Astrocyte (in vitro differentiated cells and primary cell): ENCODE results near the gene OTOF. TPM values are rescaled to one million over a fixed set of nuclear protein-coding genes. Genes with fewer than 3 reads are reported as not detected.

ENCODE experiments used
- DNase-seq: peaks from one replicate; pipeline ENCODE4 v3.0.0-alpha.2; 2010; ENCODE audit warnings: low read depth
- FAIRE-seq: peaks from 2 replicates; lab custom pipeline; 2011; peaks lifted over from hg19 to GRCh38; lab: Jason Lieb, UNC
- H2AFZ ChIP-seq: 2 replicates; pipeline ENCODE4 v1.6.0; 2012; ENCODE audit warnings: low read depth, low read length, inconsistent platforms
- H3K27ac ChIP-seq: 2 replicates; pipeline ENCODE4 v1.5.1; 2011; ENCODE audit warnings: low read depth, low read length, inconsistent platforms
- H3K27me3 ChIP-seq: 2 replicates; pipeline ENCODE4 v1.6.0; 2011; ENCODE audit warnings: low read length, inconsistent platforms; ENCODE audit not compliant: insufficient read depth
- H3K36me3 ChIP-seq: 2 replicates; pipeline ENCODE4 v1.5.1; 2011; ENCODE audit warnings: low read length, inconsistent platforms; ENCODE audit not compliant: insufficient read depth
- H3K4me1 ChIP-seq: 2 replicates; pipeline ENCODE4 v1.5.1; 2011; ENCODE audit warnings: low read length, inconsistent platforms; ENCODE audit not compliant: insufficient read depth
- H3K4me2 ChIP-seq: 2 replicates; pipeline ENCODE4 v1.6.0; 2012; ENCODE audit warnings: low read length, inconsistent platforms
- H3K4me3 ChIP-seq: 2 replicates; pipeline ENCODE4 v1.5.1; 2011; ENCODE audit warnings: low read depth, mild to moderate bottlenecking, low read length, inconsistent platforms; ENCODE audit not compliant: insufficient read depth
- H3K79me2 ChIP-seq: 2 replicates; pipeline ENCODE4 v1.6.0; 2012; ENCODE audit warnings: mild to moderate bottlenecking, low read length, inconsistent platforms; ENCODE audit not compliant: insufficient read depth
- H3K9ac ChIP-seq: 2 replicates; pipeline ENCODE4 v1.6.0; 2012; ENCODE audit warnings: mild to moderate bottlenecking, low read length, inconsistent platforms
- H3K9me3 ChIP-seq: 2 replicates; pipeline ENCODE4 v1.5.1; 2012; ENCODE audit warnings: low read depth, mild to moderate bottlenecking, low read length, inconsistent platforms; ENCODE audit not compliant: insufficient read depth
- H4K20me1 ChIP-seq: 2 replicates; pipeline ENCODE4 v1.6.0; 2012; ENCODE audit warnings: low read length, inconsistent platforms; ENCODE audit not compliant: insufficient read depth
- H3K27ac Mint-ChIP-seq: one replicate; pipeline ENCODE4 v1.8.0; 2021; ENCODE audit warnings: mild to moderate bottlenecking, mixed read lengths; ENCODE audit not compliant: unreplicated experiment
- H3K27me3 Mint-ChIP-seq: one replicate; pipeline ENCODE4 v1.8.0; 2021; ENCODE audit warnings: low read depth, mixed read lengths; ENCODE audit not compliant: unreplicated experiment
- H3K36me3 Mint-ChIP-seq: one replicate; pipeline ENCODE4 v1.8.0; 2021; ENCODE audit warnings: low read depth, mixed read lengths; ENCODE audit not compliant: unreplicated experiment
- H3K4me1 Mint-ChIP-seq: one replicate; pipeline ENCODE4 v1.8.0; 2021; ENCODE audit warnings: low read depth, mixed read lengths; ENCODE audit not compliant: unreplicated experiment
- H3K4me3 Mint-ChIP-seq: one replicate; pipeline ENCODE4 v1.8.0; 2021; ENCODE audit warnings: mild to moderate bottlenecking, moderate library complexity, mixed read lengths; ENCODE audit not compliant: unreplicated experiment
- H3K9me3 Mint-ChIP-seq: one replicate; pipeline ENCODE4 v1.8.0; 2021; ENCODE audit warnings: mild to moderate bottlenecking, mixed read lengths; ENCODE audit not compliant: unreplicated experiment
- EZH2 ChIP-seq: IDR thresholded peaks from 2 replicates; pipeline ENCODE4 v1.6.1; 2012; ENCODE audit warnings: mild to moderate bottlenecking, low read length, inconsistent platforms; ENCODE audit not compliant: insufficient read depth
- total RNA-seq: library from RNA; stranded (reverse); gene quantifications from 2 replicates; pipeline ENCODE4 v1.2.1, GENCODE V29; 2021
- TF ChIP-seq, protein P1 (sequence below): IDR thresholded peaks from 2 replicates; pipeline ENCODE4 v1.5.1; 2011; ENCODE audit warnings: low read depth, mild to moderate bottlenecking, inconsistent platforms, low read length, moderate library complexity; ENCODE audit not compliant: insufficient read depth

OTOF gene
- total RNA-seq, 1 donor from 2014 or later, result not detected

DNA sequence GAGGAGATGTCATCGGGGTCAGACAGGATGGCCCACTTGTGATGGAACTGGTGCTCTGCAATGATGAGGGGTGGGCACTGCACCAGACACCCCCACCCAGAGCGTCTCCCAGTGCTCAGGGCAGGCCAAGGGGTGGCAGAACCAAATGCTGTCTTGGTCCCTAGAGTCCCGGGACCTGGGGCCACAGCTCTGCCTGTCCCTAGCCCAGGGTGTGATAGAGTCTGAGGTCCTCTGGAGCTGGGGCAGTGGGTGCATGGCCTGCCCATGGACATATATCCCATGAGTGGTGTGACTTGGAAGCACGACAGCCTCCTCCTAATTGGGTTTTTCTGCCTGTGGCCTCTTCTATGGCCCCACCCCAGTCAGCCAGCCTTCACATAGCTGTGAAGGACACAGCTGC lies 6.7 kb upstream of the OTOF start:
- H3K4me3 Mint-ChIP-seq, result no peak overlapping the region
- H3K27me3 Mint-ChIP-seq, result peaks cover 40% of the 10 kb centered on the region
- H3K9me3 Mint-ChIP-seq, result peaks cover 1% of the 10 kb centered on the region
- Histone ChIP-seq H3K27me3 (peaks cover 8% of the 10 kb centered on the region), H3K79me2 (no peaks in the 10 kb centered on the region), H3K36me3 (no peaks in the 10 kb centered on the region), H3K9me3 (no peaks in the 10 kb centered on the region), H3K4me1 (no peaks in the 10 kb centered on the region), H3K4me3 (no peak overlapping the region), H3K4me2 (no peak overlapping the region), H3K9ac (no peak overlapping the region), H2AFZ (no peak overlapping the region), H4K20me1 (no peaks in the 10 kb centered on the region), H3K27ac (no peak overlapping the region)
- FAIRE-seq, result no peak
- no peaks in the 10 kb centered on the region for H3K36me3 Mint-ChIP-seq
- no peak overlapping the region for H3K27ac Mint-ChIP-seq
- TF ChIP-seq EZH2, result no peak
- TF ChIP-seq, protein P1, sequence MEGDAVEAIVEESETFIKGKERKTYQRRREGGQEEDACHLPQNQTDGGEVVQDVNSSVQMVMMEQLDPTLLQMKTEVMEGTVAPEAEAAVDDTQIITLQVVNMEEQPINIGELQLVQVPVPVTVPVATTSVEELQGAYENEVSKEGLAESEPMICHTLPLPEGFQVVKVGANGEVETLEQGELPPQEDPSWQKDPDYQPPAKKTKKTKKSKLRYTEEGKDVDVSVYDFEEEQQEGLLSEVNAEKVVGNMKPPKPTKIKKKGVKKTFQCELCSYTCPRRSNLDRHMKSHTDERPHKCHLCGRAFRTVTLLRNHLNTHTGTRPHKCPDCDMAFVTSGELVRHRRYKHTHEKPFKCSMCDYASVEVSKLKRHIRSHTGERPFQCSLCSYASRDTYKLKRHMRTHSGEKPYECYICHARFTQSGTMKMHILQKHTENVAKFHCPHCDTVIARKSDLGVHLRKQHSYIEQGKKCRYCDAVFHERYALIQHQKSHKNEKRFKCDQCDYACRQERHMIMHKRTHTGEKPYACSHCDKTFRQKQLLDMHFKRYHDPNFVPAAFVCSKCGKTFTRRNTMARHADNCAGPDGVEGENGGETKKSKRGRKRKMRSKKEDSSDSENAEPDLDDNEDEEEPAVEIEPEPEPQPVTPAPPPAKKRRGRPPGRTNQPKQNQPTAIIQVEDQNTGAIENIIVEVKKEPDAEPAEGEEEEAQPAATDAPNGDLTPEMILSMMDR, result no peak
- H3K4me1 Mint-ChIP-seq, result peaks cover 2% of the 10 kb centered on the region
- no peak for DNase-seq

DNA sequence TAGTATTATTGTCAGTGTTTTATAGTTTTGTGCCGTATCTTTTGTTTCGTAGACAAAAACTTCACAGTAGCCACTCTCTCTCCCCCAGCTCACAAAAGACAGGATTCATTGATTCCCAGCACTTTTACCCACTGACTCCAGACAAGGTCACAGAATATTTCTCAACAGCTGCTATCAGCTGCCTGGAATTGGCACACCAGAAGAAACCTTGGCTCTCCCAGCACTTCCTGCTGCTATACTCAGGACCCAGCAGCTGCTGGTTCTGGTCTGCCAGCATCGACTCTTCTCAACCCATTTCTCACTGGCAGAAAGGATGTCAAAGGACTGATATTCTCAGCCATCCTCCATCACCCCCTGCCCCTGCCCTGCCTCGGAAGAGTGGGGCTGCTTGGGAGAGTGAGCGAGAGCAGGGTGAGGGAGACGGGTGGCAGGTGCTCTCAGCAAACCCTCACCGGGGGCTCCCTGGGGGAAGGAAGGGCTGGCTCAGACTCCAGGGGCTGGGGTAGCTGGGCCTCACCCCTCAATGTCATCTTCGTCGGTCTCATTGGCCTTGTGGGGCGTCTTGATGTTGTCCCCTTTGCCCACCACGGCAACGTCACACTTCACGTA lies 6.1 kb upstream of the OTOF start:
- no peaks in the 10 kb centered on the region for H3K36me3 ChIP-seq
- no peaks in the 10 kb centered on the region for H3K4me1 ChIP-seq
- Mint-ChIP-seq H3K36me3 (no peaks in the 10 kb centered on the region), H3K4me3 (no peak overlapping the region), H3K9me3 (peaks cover 1% of the 10 kb centered on the region), H3K27ac (no peak overlapping the region), H3K4me1 (peaks cover 2% of the 10 kb centered on the region), H3K27me3 (peaks cover 37% of the 10 kb centered on the region)
- no peak for TF ChIP-seq EZH2
- TF ChIP-seq, protein P1, result no peak
- no peaks in the 10 kb centered on the region for H4K20me1 ChIP-seq
- H2AFZ ChIP-seq, result no peak overlapping the region
- FAIRE-seq (no peak), DNase-seq (no peak)
- peaks cover 8% of the 10 kb centered on the region for H3K27me3 ChIP-seq
- no peak overlapping the region for H3K4me2 ChIP-seq
- H3K79me2 ChIP-seq, result no peaks in the 10 kb centered on the region
- H3K9ac ChIP-seq, result no peak overlapping the region
- H3K9me3 ChIP-seq, result no peaks in the 10 kb centered on the region
- H3K4me3 ChIP-seq, result no peak overlapping the region
- H3K27ac ChIP-seq, result no peak overlapping the region

DNA sequence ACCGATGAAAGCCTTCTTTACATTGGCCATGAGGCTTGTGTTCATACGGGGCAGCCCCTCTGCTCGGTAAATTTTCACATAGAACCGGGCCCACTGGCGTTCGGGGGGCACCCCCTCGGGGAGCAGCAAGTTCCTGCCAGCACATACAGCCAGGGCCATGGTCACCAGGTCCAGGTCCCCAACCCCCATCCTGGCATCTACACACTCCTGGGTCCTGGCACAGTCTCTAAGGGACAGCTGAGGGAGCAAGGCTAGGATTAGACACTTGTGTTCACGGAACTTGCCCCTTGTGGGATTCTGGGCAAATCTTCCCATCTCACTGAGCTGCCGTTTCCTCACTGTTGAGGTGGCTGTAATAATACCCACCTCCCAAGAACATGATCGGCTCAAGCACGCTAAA lies 5.6 kb upstream of the OTOF start:
- Mint-ChIP-seq H3K4me1 (peaks cover 2% of the 10 kb centered on the region), H3K27me3 (peaks cover 37% of the 10 kb centered on the region), H3K27ac (no peak overlapping the region), H3K4me3 (no peak overlapping the region), H3K36me3 (no peaks in the 10 kb centered on the region), H3K9me3 (peaks cover 1% of the 10 kb centered on the region)
- Histone ChIP-seq H4K20me1 (no peaks in the 10 kb centered on the region), H3K4me1 (no peaks in the 10 kb centered on the region), H3K4me3 (no peak overlapping the region), H3K36me3 (no peaks in the 10 kb centered on the region), H3K27me3 (peaks cover 8% of the 10 kb centered on the region), H3K27ac (no peak overlapping the region), H3K9ac (no peak overlapping the region), H2AFZ (no peak overlapping the region), H3K79me2 (no peaks in the 10 kb centered on the region), H3K4me2 (no peak overlapping the region), H3K9me3 (no peaks in the 10 kb centered on the region)
- FAIRE-seq (no peak), DNase-seq (no peak)
- TF ChIP-seq, protein P1, result no peak
- no peak for TF ChIP-seq EZH2
